Activated CD8-positive, alpha-beta memory T cell treated with anti-CD3 and anti-CD28 coated beads for 36 hours (primary cell): ENCODE measurements around the gene CNTROB. TPM values are rescaled to one million over a fixed set of nuclear protein-coding genes. Genes with fewer than 3 reads are reported as not detected.

Source experiments
- CTCF ChIA-PET: fragments of 350-600 bp; sonication (Branson Sonifier 250); formaldehyde crosslinking; loops from one replicate; lab custom pipeline; 2021; ENCODE audit warnings: antibody characterized with exemption; lab: Charles Lee
- POLR2A ChIA-PET: fragments of 350-600 bp; sonication (Branson Sonifier 250); formaldehyde crosslinking; loops from one replicate; lab custom pipeline; 2021; ENCODE audit warnings: antibody characterized with exemption; lab: Charles Lee
- total RNA-seq, 2 experiments: library from RNA; stranded (reverse); gene quantifications; one replicate each; pipeline ENCODE4 v1.2.3, GENCODE V29; 2021

CNTROB gene
- total RNA-seq, 2 experiments from 2014 or later = 40.1 to 44.4 TPM

- POLR2A ChIA-PET = no interaction called here
- CTCF ChIA-PET = interaction anchor here (0.6 kb wide), 2 partner anchors 18 to 171 kb away, joined by 3 to 5 read pairs; no protein-coding TSS in a partner anchor
Measured at GRCh38 chr17:7894866-7895265, 37.1 kb upstream of the CNTROB start.

- POLR2A ChIA-PET = interaction anchor here (0.5 to 1.0 kb wide), 2 partner anchors 10 to 16 kb away, joined by 3 read pairs; no protein-coding TSS in a partner anchor
- CTCF ChIA-PET = interaction anchor here (1.7 to 2.1 kb wide), 2 partner anchors 62 to 93 kb away, joined by 4 to 5 read pairs; no protein-coding TSS in a partner anchor
Measured at GRCh38 chr17:7897090-7897489, 34.9 kb upstream of the CNTROB start.

- CTCF ChIA-PET = interaction anchor here (0.6 to 2.1 kb wide), 4 partner anchors 34 to 439 kb away, joined by 3 to 5 read pairs (median 4); partner anchors contain the start of genes CNTROB and TRAPPC1
- POLR2A ChIA-PET = interaction anchor here (0.5 kb wide), 1 partner anchor 15 kb away, joined by 3 read pairs; no protein-coding TSS in a partner anchor
Measured at GRCh38 chr17:7897773-7898172, 34.2 kb upstream of the CNTROB start.

GRCh38 chr17:7903154-7904103 is 28.6 kb upstream of the CNTROB start:
- CTCF ChIA-PET = no interaction called here
- POLR2A ChIA-PET = no interaction called here

- CTCF ChIA-PET = no interaction called here
- POLR2A ChIA-PET = no interaction called here
Measured at GRCh38 chr17:7909089-7909488, 22.9 kb upstream of the CNTROB start.

GRCh38 chr17:7910281-7910680 is 21.7 kb upstream of the CNTROB start:
- POLR2A ChIA-PET = no interaction called here
- CTCF ChIA-PET = interaction anchor here (1.0 to 1.3 kb wide), 2 partner anchors 78 to 80 kb away, joined by 3 to 4 read pairs; no protein-coding TSS in a partner anchor

- ChIA-PET CTCF (interaction anchor here (1.0 to 1.3 kb wide), 2 partner anchors 78 to 79 kb away, joined by 3 to 4 read pairs; no protein-coding TSS in a partner anchor), POLR2A (no interaction called here)
Measured at GRCh38 chr17:7910711-7911110, 21.3 kb upstream of the CNTROB start.

- POLR2A ChIA-PET = interaction anchor here (0.6 kb wide), 1 partner anchor 208 kb away, joined by 4 read pairs; no protein-coding TSS in a partner anchor
- CTCF ChIA-PET = interaction anchor here (1.0 to 1.3 kb wide), 2 partner anchors 77 to 79 kb away, joined by 3 to 4 read pairs; no protein-coding TSS in a partner anchor
Measured at GRCh38 chr17:7911116-7911515, 20.9 kb upstream of the CNTROB start.

GRCh38 chr17:7912927-7913524 is 19.0 kb upstream of the CNTROB start:
- ChIA-PET POLR2A (interaction anchor here (0.6 to 0.9 kb wide), 3 partner anchors 16 to 77 kb away, joined by 3 to 4 read pairs (median 3); no protein-coding TSS in a partner anchor), CTCF (interaction anchor here (0.6 to 2.8 kb wide), 23 partner anchors 13 to 169 kb away, joined by 3 to 39 read pairs (median 3); partner anchors contain the start of genes CYB5D1 and NAA38)

- ChIA-PET POLR2A (interaction anchor here (1.2 to 2.5 kb wide), 5 partner anchors 14 to 159 kb away, joined by 3 to 15 read pairs (median 4); partner anchors contain the start of genes CNTROB, KCNAB3 and TRAPPC1), CTCF (interaction anchor here (0.5 to 3.5 kb wide), 12 partner anchors 11 to 224 kb away, joined by 3 to 34 read pairs (median 3); partner anchors contain the start of genes CNTROB and TRAPPC1)
Measured at GRCh38 chr17:7915179-7915610, 16.8 kb upstream of the CNTROB start.

GRCh38 chr17:7915611-7916384 is 16.2 kb upstream of the CNTROB start, which contains the start of gene RNF227:
TSS of gene RNF227 (minus strand) at chr17:7916289. CDS start at chr17:7916195, 94 bp downstream.
- CTCF ChIA-PET = interaction anchor here (0.8 to 3.5 kb wide), 13 partner anchors 10 to 224 kb away, joined by 3 to 34 read pairs (median 3); partner anchors contain the start of genes CNTROB and TRAPPC1
- POLR2A ChIA-PET = interaction anchor here (0.8 to 2.5 kb wide), 6 partner anchors 14 to 158 kb away, joined by 3 to 15 read pairs (median 4); partner anchors contain the start of genes CNTROB, KCNAB3, NAA38 and TRAPPC1

GRCh38 chr17:7916385-7916682 is 15.7 kb upstream of the CNTROB start:
- ChIA-PET POLR2A (interaction anchor here (0.8 to 2.5 kb wide), 6 partner anchors 13 to 158 kb away, joined by 3 to 15 read pairs (median 4); partner anchors contain the start of genes CNTROB, KCNAB3, NAA38 and TRAPPC1), CTCF (interaction anchor here (1.0 to 3.5 kb wide), 9 partner anchors 15 to 223 kb away, joined by 3 to 34 read pairs (median 3); partner anchors contain the start of genes CNTROB and TRAPPC1)

- ChIA-PET POLR2A (interaction anchor here (2.5 kb wide), 1 partner anchor 16 kb away, joined by 15 read pairs; the partner anchor contains the start of genes CNTROB and TRAPPC1), CTCF (interaction anchor here (1.2 to 3.5 kb wide), 6 partner anchors 16 to 162 kb away, joined by 3 to 34 read pairs (median 3); no protein-coding TSS in a partner anchor)
Measured at GRCh38 chr17:7916808-7917207, 15.2 kb upstream of the CNTROB start.

GRCh38 chr17:7922269-7922844 is 9.6 kb upstream of the CNTROB start:
- ChIA-PET CTCF (interaction anchor here (0.5 to 2.7 kb wide), 3 partner anchors 10 to 222 kb away, joined by 4 to 14 read pairs (median 6); partner anchors contain the start of genes CNTROB and TRAPPC1), POLR2A (interaction anchor here (1.0 kb wide), 1 partner anchor 10 kb away, joined by 3 read pairs; the partner anchor contains the start of genes CNTROB and TRAPPC1)

GRCh38 chr17:7922845-7923628 is 9.0 kb upstream of the CNTROB start:
- CTCF ChIA-PET = interaction anchor here (0.5 to 2.7 kb wide), 3 partner anchors 9 to 222 kb away, joined by 4 to 14 read pairs (median 6); partner anchors contain the start of genes CNTROB and TRAPPC1
- POLR2A ChIA-PET = no interaction called here

GRCh38 chr17:7927596-7927995 is 4.4 kb upstream of the CNTROB start:
- POLR2A ChIA-PET = no interaction called here
- CTCF ChIA-PET = interaction anchor here (0.9 kb wide), 1 partner anchor 10 kb away, joined by 3 read pairs; no protein-coding TSS in a partner anchor
